ENCODE data around the gene AMPD2. TPM values are rescaled to one million over a fixed set of nuclear protein-coding genes. Genes with fewer than 3 reads are reported as not detected.

AMPD2 gene
- total RNA-seq, 1 experiment from 2014 or later, result 69.9 TPM

DNA sequence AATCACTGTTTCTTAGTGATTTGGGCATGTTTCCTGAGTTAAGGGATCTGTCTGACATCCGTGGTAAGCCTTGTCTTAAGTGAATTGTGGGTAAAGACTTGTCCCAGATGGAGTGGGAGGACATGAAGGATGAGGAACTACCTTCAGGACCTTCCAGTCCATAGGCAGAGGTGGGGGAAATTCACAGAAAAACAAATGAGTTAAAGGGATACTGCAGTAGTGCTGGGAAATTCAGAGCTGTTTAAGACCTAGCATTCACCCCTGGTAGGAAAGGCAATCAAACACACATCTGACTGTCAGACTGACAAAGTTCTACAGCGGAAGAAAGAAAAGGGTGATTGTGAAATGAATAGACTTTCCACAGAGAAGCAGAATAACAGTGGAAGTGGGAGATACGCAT lies 3.2 kb upstream of the AMPD2 start:
- no peak overlapping the region for H3K9ac ChIP-seq (ENCODE audit: low read length)

More for the DNA sequence above, 3.2 kb upstream of the AMPD2 start:
- ChIA-PET CTCF (interaction anchor here (1.6 kb wide), 1 partner anchor 24 kb away, joined by 5 read pairs; no protein-coding TSS in a partner anchor), RAD21 (ENCODE audit: low non-redundant PET in 1 of 2, low total read pairs in 2 of 2, uncharacterized antibody in 2 of 2, unreplicated experiment in 2 of 2) (no interaction called here), POLR2A (no interaction called here)
- no peaks in the 10 kb centered on the region for H3K9me2 ChIP-seq (ENCODE audit: insufficient read depth)
- peaks cover 18% of the 10 kb centered on the region for H3K79me2 ChIP-seq (ENCODE audit: insufficient read depth, low read length)
- no peak for ATAC-seq
- no peak overlapping the region for H2AFZ ChIP-seq (ENCODE audit: low read depth, low read length, poor library complexity, severe bottlenecking)
- no peaks in the 10 kb centered on the region for H4K20me1 ChIP-seq (ENCODE audit: insufficient read depth)
- no peaks in the 10 kb centered on the region for H3K36me3 ChIP-seq (ENCODE audit: control insufficient read depth in 1 of 2, insufficient read depth in 2 of 2, low read length in 2 of 2)
- H3K9me3 ChIP-seq (ENCODE audit: control insufficient read depth in 1 of 2, insufficient read depth in 1 of 2, low read depth in 1 of 2, low read length in 2 of 2), result no peaks in the 10 kb centered on the region
- H3K4me1 ChIP-seq (ENCODE audit: control insufficient read depth in 1 of 2, insufficient read depth in 2 of 2, low read length in 2 of 2), result peaks cover 17 to 57% of the 10 kb centered on the region in 2 experiments
- no peak overlapping the region for H3K27ac ChIP-seq (ENCODE audit: low read depth, low read length)
- H3K4me3 ChIP-seq (replicated peaks in 1 of 2; ENCODE audit: low read depth in 1 of 2, low read length in 2 of 2), result no peak overlapping the region
- DNase-seq (ENCODE audit: low read depth, low spot score), result no peak
- BruUV-seq (replicated peaks), result no TSS peak
- H3K4me2 ChIP-seq (ENCODE audit: low read length), result no peak overlapping the region
- intact Hi-C loops (cut with micrococcal nuclease), result no loop called here
- TF ChIP-seq SRF (IDR thresholded peaks at IDR 0.05; ENCODE audit: low read depth), result no peak
- TF ChIP-seq EZH2 (IDR thresholded peaks at IDR 0.05), result no peak
- no peak for TF ChIP-seq RAD21 (IDR thresholded peaks at IDR 0.05; ENCODE audit: low read depth)
- no peak for TF ChIP-seq CEBPB (IDR thresholded peaks at IDR 0.05; ENCODE audit: low read depth)
- no peak for TF ChIP-seq TCF7L2 (IDR thresholded peaks at IDR 0.05; ENCODE audit: borderline replicate concordance, extremely low read depth, insufficient read depth, insufficient read length)
- no peak for TF ChIP-seq POLR2AphosphoS5 (IDR thresholded peaks at IDR 0.05; ENCODE audit: low read depth, low read length)
- TF ChIP-seq SIN3A (IDR thresholded peaks at IDR 0.05; ENCODE audit: low read depth), result no peak
- TF ChIP-seq, protein P1, sequence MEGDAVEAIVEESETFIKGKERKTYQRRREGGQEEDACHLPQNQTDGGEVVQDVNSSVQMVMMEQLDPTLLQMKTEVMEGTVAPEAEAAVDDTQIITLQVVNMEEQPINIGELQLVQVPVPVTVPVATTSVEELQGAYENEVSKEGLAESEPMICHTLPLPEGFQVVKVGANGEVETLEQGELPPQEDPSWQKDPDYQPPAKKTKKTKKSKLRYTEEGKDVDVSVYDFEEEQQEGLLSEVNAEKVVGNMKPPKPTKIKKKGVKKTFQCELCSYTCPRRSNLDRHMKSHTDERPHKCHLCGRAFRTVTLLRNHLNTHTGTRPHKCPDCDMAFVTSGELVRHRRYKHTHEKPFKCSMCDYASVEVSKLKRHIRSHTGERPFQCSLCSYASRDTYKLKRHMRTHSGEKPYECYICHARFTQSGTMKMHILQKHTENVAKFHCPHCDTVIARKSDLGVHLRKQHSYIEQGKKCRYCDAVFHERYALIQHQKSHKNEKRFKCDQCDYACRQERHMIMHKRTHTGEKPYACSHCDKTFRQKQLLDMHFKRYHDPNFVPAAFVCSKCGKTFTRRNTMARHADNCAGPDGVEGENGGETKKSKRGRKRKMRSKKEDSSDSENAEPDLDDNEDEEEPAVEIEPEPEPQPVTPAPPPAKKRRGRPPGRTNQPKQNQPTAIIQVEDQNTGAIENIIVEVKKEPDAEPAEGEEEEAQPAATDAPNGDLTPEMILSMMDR (IDR thresholded peaks at IDR 0.05 in 2 of 3, conservative IDR thresholded peaks at IDR 0.05 in 1 of 3; ENCODE audit: borderline replicate concordance in 1 of 3, insufficient read depth in 1 of 3, low read depth in 2 of 3, low read length in 2 of 3), result no peak
- TF ChIP-seq, protein P2, sequence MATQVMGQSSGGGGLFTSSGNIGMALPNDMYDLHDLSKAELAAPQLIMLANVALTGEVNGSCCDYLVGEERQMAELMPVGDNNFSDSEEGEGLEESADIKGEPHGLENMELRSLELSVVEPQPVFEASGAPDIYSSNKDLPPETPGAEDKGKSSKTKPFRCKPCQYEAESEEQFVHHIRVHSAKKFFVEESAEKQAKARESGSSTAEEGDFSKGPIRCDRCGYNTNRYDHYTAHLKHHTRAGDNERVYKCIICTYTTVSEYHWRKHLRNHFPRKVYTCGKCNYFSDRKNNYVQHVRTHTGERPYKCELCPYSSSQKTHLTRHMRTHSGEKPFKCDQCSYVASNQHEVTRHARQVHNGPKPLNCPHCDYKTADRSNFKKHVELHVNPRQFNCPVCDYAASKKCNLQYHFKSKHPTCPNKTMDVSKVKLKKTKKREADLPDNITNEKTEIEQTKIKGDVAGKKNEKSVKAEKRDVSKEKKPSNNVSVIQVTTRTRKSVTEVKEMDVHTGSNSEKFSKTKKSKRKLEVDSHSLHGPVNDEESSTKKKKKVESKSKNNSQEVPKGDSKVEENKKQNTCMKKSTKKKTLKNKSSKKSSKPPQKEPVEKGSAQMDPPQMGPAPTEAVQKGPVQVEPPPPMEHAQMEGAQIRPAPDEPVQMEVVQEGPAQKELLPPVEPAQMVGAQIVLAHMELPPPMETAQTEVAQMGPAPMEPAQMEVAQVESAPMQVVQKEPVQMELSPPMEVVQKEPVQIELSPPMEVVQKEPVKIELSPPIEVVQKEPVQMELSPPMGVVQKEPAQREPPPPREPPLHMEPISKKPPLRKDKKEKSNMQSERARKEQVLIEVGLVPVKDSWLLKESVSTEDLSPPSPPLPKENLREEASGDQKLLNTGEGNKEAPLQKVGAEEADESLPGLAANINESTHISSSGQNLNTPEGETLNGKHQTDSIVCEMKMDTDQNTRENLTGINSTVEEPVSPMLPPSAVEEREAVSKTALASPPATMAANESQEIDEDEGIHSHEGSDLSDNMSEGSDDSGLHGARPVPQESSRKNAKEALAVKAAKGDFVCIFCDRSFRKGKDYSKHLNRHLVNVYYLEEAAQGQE (IDR thresholded peaks at IDR 0.05; ENCODE audit: low read depth), result no peak
- TF ChIP-seq CBX3 (IDR thresholded peaks at IDR 0.05; ENCODE audit: low read depth), result no peak
- H3K27me3 ChIP-seq (ENCODE audit: insufficient read depth, low read length), result no peaks in the 10 kb centered on the region
